Esophagus squamous epithelium (tissue), 5 donors: ENCODE results near the gene CACNG4. TPM values are rescaled to one million over a fixed set of nuclear protein-coding genes. Genes with fewer than 3 reads are reported as not detected.

Experiments
- DNase-seq: peaks from one replicate; lab custom pipeline; 2025; lab: John Stamatoyannopoulos, UW
- H3K27ac ChIP-seq, 4 donors: fragments of 200-600 bp; sonication (generic); one replicate each; pipeline ENCODE4 v1.5.1; 2016 to 2019; ENCODE audit warnings: mild to moderate bottlenecking in 1 of 4
- H3K27me3 ChIP-seq, 4 donors: fragments of 200-600 bp; sonication (generic); 1 replicate in 3 of 4; 2 replicates in 1 of 4; pipeline versions ENCODE4 v1.5.1 to v1.6.0; 2017 to 2021; ENCODE audit warnings: antibody characterized with exemption in 1 of 4
- H3K36me3 ChIP-seq, 3 donors: fragments of 200-600 bp; sonication (generic); one replicate each; pipeline ENCODE4 v1.5.1; 2016 to 2019
- H3K4me1 ChIP-seq, 3 donors: fragments of 200-600 bp; sonication (generic); one replicate each; pipeline ENCODE4 v1.5.1; 2017 to 2019
- H3K4me3 ChIP-seq, 4 donors: fragments of 200-600 bp; sonication (generic); 1 replicate in 3 of 4; 2 replicates in 1 of 4; pipeline ENCODE4 v1.5.1; 2016 to 2019; ENCODE audit warnings: mild to moderate bottlenecking in 2 of 4, moderate library complexity in 1 of 4
- H3K9me3 ChIP-seq, 3 donors: fragments of 200-600 bp; sonication (generic); one replicate each; pipeline ENCODE4 v1.5.1; 2016 to 2019
- CTCF ChIP-seq, 6 experiments: fragments of 450-650 bp in 4 of 6; fragments of 200-600 bp in 2 of 6; sonication (generic) in 2 of 6; IDR thresholded peaks; one replicate each; pipeline ENCODE4 v1.5.1; 2016 to 2019; ENCODE audit warnings: antibody characterized with exemption in 6 of 6, mild to moderate bottlenecking in 4 of 6, moderate library complexity in 4 of 6
- POLR2A ChIP-seq, 4 donors: fragments of 450-650 bp; IDR thresholded peaks; one replicate each; pipeline ENCODE4 v1.6.1; 2017; ENCODE audit warnings: antibody characterized with exemption in 4 of 4, mild to moderate bottlenecking in 4 of 4, moderate library complexity in 3 of 4
- WGBS, 2 donors: methylation state at CpG; one replicate each; pipeline ENCODE4 v1.1.5; 2018; 5-methylcytosine and 5-hydroxymethylcytosine counted together
- intact Hi-C: fragments of 100-400 bp; cut with DNase I; formaldehyde crosslinking; loops from one replicate; pipeline ENCODE4 v1.15.0; 2022
- total RNA-seq, 4 donors: library from RNA; depleted of rRNA; stranded (reverse); fragments of >200 nt; gene quantifications; one replicate each; pipeline ENCODE4 v1.1.0, GENCODE V29; 2016
- donor health status: DM: yes; HTN: yes; CAD: no.

CACNG4 gene
- total RNA-seq, 4 donors from 2014 or later = 0.08 to 0.38 (median 0.31) TPM; not detected in 1

- Histone ChIP-seq H3K27ac (no peak overlapping the region), H3K9me3 (no peaks in the 10 kb centered on the region), H3K4me1 (no peaks in the 10 kb centered on the region), H3K4me3 (no peak overlapping the region), H3K36me3 (no peaks in the 10 kb centered on the region), H3K27me3 (no peaks in the 10 kb centered on the region)
- WGBS, 2 donors = 92 to 100% methylated on average over 2 to 12 of the region's 14 CpGs
- no peak for TF ChIP-seq POLR2A (IDR thresholded peaks at IDR 0.05)
- TF ChIP-seq CTCF (IDR thresholded peaks at IDR 0.05) = no peak
- DNase-seq = no peak
- intact Hi-C loops = no loop called here
These were observed 67.9 kb downstream of the CACNG4 start for GRCh38 chr17:67032382-67032781.

GRCh38 chr17:67032985-67033384 is 68.5 kb downstream of the CACNG4 start:
- TF ChIP-seq POLR2A (IDR thresholded peaks at IDR 0.05) = no peak
- no peak for TF ChIP-seq CTCF (IDR thresholded peaks at IDR 0.05)
- no peaks in the 10 kb centered on the region for H3K9me3 ChIP-seq
- no peak overlapping the region for H3K4me3 ChIP-seq
- no peak overlapping the region for H3K27ac ChIP-seq
- no peaks in the 10 kb centered on the region for H3K4me1 ChIP-seq
- WGBS, 2 donors = 77 to 88% methylated on average over 10 to 11 of the region's 13 CpGs
- no peaks in the 10 kb centered on the region for H3K27me3 ChIP-seq
- intact Hi-C loops = no loop called here
- DNase-seq = no peak
- no peaks in the 10 kb centered on the region for H3K36me3 ChIP-seq

GRCh38 chr17:67033613-67034012 is 69.1 kb downstream of the CACNG4 start:
- WGBS, 2 donors = 40 to 64% methylated on average over 1 to 2 of the region's 9 CpGs
- no peak for DNase-seq
- no peaks in the 10 kb centered on the region for H3K27me3 ChIP-seq
- no peak overlapping the region for H3K4me3 ChIP-seq
- H3K36me3 ChIP-seq = no peaks in the 10 kb centered on the region
- intact Hi-C loops = no loop called here
- no peak for TF ChIP-seq CTCF (IDR thresholded peaks at IDR 0.05)
- TF ChIP-seq POLR2A (IDR thresholded peaks at IDR 0.05) = no peak
- no peaks in the 10 kb centered on the region for H3K4me1 ChIP-seq
- H3K9me3 ChIP-seq = no peaks in the 10 kb centered on the region
- H3K27ac ChIP-seq = no peak overlapping the region

- Histone ChIP-seq H3K27me3 (no peaks in the 10 kb centered on the region), H3K4me3 (no peak overlapping the region), H3K36me3 (no peaks in the 10 kb centered on the region), H3K27ac (no peak overlapping the region), H3K4me1 (no peaks in the 10 kb centered on the region), H3K9me3 (no peaks in the 10 kb centered on the region)
- 60 to 72% methylated on average over 11 of the region's 11 CpGs for WGBS, 2 donors
- TF ChIP-seq POLR2A (IDR thresholded peaks at IDR 0.05) (no peak), CTCF (IDR thresholded peaks at IDR 0.05) (no peak)
- no peak for DNase-seq
- intact Hi-C loops = no loop called here
These were observed 70.9 kb downstream of the CACNG4 start for GRCh38 chr17:67035131-67036083.

GRCh38 chr17:67038861-67039365 is 74.4 kb downstream of the CACNG4 start:
- Histone ChIP-seq H3K4me3 (no peak overlapping the region), H3K27me3 (peaks cover 0 to 1% (median 0%) of the 10 kb centered on the region in 4 donors)
- TF ChIP-seq POLR2A (IDR thresholded peaks at IDR 0.05) = no peak
- no peak for TF ChIP-seq CTCF (IDR thresholded peaks at IDR 0.05)

More at GRCh38 chr17:67038861-67039365, 74.4 kb downstream of the CACNG4 start:
- no peak for DNase-seq
- Histone ChIP-seq H3K9me3 (no peaks in the 10 kb centered on the region), H3K4me1 (no peaks in the 10 kb centered on the region), H3K36me3 (no peaks in the 10 kb centered on the region), H3K27ac (no peak overlapping the region)
- intact Hi-C loops = no loop called here
- 55 to 62% methylated on average over 4 to 5 of the region's 5 CpGs for WGBS, 2 donors
